ENCODE results near the gene MBNL1.

- TF ChIP-seq EZH2phosphoT487 (IDR thresholded peaks at IDR 0.05; ENCODE audit: borderline replicate concordance) (no peak), CTCF (IDR thresholded peaks at IDR 0.05 in 2 of 3, conservative IDR thresholded peaks at IDR 0.05 in 1 of 3; ENCODE audit: borderline replicate concordance in 1 of 3, insufficient read depth in 1 of 3, low read depth in 2 of 3, low read length in 2 of 3) (no peak), CBX3 (IDR thresholded peaks at IDR 0.05; ENCODE audit: low read depth) (no peak)
Measured at GRCh38 chr3:152322756-152323155, 54.0 kb downstream of the MBNL1 start.
